MCF 10A (cell line): ENCODE measurements around the gene PSME3IP1. TPM values are rescaled to one million over a fixed set of nuclear protein-coding genes. Genes with fewer than 3 reads are reported as not detected.

ENCODE experiments used
- BruUV-seq: library from RNA; stranded (reverse); fragments of 400-500 nt; replicated peaks from 2 replicates; lab custom pipeline; 2021; lab: Mats Ljungman, UMichigan
- CTCF ChIA-PET: fragments of 300-600 bp; sonication (Branson Sonifier 250); formaldehyde crosslinking; extraction: SDS; loops from one replicate; lab custom pipeline; 2021; ENCODE audit warnings: antibody characterized with exemption, inconsistent platforms; lab: Yijun Ruan, JAX
- POLR2A ChIA-PET: fragments of 300-600, 350-650 bp; sonication (Branson Sonifier 250); formaldehyde crosslinking; extraction: SDS; loops from one replicate; lab custom pipeline; 2020; ENCODE audit warnings: antibody characterized with exemption, inconsistent platforms; lab: Yijun Ruan, JAX
- DNase-seq: peaks from one replicate; pipeline ENCODE4 v3.0.0-alpha.2; 2018; ENCODE audit not compliant: unreplicated experiment
- H3K27ac Mint-ChIP-seq: one replicate; pipeline ENCODE4 v1.8.0; 2022; ENCODE audit warnings: mild to moderate bottlenecking, low read depth, mixed read lengths; ENCODE audit not compliant: unreplicated experiment
- H3K27me3 Mint-ChIP-seq: one replicate; pipeline ENCODE4 v1.8.0; 2022; ENCODE audit warnings: mixed read lengths; ENCODE audit not compliant: insufficient read depth, unreplicated experiment
- H3K36me3 Mint-ChIP-seq: one replicate; pipeline ENCODE4 v1.8.0; 2022; ENCODE audit warnings: mild to moderate bottlenecking, moderate library complexity, mixed read lengths; ENCODE audit not compliant: insufficient read depth, unreplicated experiment
- H3K4me1 Mint-ChIP-seq: one replicate; pipeline ENCODE4 v1.8.0; 2022; ENCODE audit warnings: mixed read lengths; ENCODE audit not compliant: insufficient read depth, unreplicated experiment
- H3K4me3 Mint-ChIP-seq: one replicate; pipeline ENCODE4 v1.8.0; 2022; ENCODE audit warnings: mild to moderate bottlenecking, moderate library complexity, mixed read lengths; ENCODE audit not compliant: unreplicated experiment
- H3K9me3 Mint-ChIP-seq: one replicate; pipeline ENCODE4 v1.8.0; 2022; ENCODE audit warnings: mixed read lengths; ENCODE audit not compliant: unreplicated experiment
- intact Hi-C: fragments of 100-400 bp; cut with micrococcal nuclease; formaldehyde crosslinking; loops from 2 replicates; pipeline ENCODE4 v1.14.1; 2022
- total RNA-seq: library from RNA; stranded (reverse); gene quantifications from 2 replicates; pipeline ENCODE4 v1.2.3, GENCODE V29; 2022
- TF ChIP-seq, protein P1 (sequence below): fragments of 200-600 bp; IDR thresholded peaks from one replicate; pipeline ENCODE4 v1.8.0; 2022; ENCODE audit warnings: antibody characterized with exemption, mild to moderate bottlenecking; ENCODE audit not compliant: unreplicated experiment

The PSME3IP1 gene
- total RNA-seq, 1 experiment from 2014 or later = 107 TPM

DNA sequence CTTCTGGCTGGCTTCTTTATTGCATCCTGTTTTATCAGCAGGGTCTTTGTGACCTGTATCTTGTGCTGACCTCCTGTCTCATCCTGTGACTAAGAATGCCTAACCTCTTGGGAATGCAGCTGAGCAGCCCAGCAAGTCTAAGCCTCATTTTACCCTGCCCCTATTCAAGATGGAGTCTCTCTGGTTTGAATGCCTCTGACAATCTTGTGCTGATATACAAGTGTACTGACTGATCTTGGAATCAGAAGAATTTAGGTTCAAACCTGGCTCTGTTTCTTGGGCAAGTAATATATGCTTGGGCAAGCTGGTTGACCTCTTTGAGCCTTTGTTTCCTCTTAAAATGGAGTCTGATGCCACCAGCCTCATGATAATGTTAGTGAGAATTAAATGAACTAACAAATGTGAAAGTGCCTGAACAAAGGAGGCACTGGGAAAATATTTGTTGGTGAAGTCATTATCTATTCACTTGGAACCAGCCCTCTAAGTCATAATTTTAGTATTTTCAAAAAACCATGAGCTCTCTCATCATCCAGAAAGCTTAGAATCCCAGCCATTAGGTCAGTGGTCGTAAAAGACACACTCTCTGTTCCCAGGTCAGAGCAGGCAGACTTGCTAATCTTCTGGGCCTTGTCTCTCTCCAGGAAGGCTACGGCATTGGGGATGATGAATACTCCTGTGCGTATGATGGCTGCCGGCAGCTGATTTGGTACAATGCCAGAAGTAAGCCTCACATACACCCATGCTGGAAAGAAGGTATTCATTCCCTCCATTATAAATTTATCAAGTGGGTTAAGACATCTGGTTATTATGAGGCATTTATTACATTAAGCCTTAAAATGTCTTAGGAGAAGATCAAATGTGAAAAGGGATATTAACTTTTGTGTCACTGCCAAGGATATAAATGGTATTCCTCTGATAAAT is 41.1 kb upstream of the PSME3IP1 start:
- TF ChIP-seq, protein P1, sequence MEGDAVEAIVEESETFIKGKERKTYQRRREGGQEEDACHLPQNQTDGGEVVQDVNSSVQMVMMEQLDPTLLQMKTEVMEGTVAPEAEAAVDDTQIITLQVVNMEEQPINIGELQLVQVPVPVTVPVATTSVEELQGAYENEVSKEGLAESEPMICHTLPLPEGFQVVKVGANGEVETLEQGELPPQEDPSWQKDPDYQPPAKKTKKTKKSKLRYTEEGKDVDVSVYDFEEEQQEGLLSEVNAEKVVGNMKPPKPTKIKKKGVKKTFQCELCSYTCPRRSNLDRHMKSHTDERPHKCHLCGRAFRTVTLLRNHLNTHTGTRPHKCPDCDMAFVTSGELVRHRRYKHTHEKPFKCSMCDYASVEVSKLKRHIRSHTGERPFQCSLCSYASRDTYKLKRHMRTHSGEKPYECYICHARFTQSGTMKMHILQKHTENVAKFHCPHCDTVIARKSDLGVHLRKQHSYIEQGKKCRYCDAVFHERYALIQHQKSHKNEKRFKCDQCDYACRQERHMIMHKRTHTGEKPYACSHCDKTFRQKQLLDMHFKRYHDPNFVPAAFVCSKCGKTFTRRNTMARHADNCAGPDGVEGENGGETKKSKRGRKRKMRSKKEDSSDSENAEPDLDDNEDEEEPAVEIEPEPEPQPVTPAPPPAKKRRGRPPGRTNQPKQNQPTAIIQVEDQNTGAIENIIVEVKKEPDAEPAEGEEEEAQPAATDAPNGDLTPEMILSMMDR = no peak
- DNase-seq = no peak
- H3K27ac Mint-ChIP-seq = no peak overlapping the region
- no peaks in the 10 kb centered on the region for H3K9me3 Mint-ChIP-seq
- intact Hi-C loops = no loop called here
- H3K27me3 Mint-ChIP-seq = no peaks in the 10 kb centered on the region
- ChIA-PET POLR2A (interaction anchor here (1.1 to 1.5 kb wide), 3 partner anchors 14 to 491 kb away, joined by 3 to 4 read pairs (median 3); no protein-coding TSS in a partner anchor), CTCF (no interaction called here)
- H3K4me1 Mint-ChIP-seq = no peaks in the 10 kb centered on the region
- peaks cover 99% of the 10 kb centered on the region for H3K36me3 Mint-ChIP-seq
- no peak overlapping the region for H3K4me3 Mint-ChIP-seq
- BruUV-seq = no TSS peak

DNA sequence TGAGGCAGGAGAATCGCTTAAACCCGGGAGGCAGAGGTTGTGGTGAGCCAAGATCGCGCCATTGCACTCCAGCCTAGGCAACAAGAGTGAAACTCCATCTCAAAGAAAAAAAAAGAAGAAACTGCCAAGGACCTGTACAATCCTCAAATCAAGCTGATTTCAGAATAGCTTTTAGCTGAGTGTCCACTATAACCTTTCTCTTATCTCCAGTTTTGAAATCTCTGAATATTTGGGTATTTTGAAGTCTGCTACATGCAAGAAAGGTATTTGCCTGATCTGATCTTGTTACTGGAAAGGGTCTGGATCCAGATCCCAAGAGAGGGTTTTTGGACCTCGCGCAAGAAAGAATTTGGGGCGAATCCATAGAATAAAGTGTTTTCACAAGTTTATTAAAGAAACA is 40.1 kb upstream of the PSME3IP1 start:
- Mint-ChIP-seq H3K27ac (no peak overlapping the region), H3K27me3 (no peaks in the 10 kb centered on the region), H3K9me3 (no peaks in the 10 kb centered on the region), H3K4me1 (no peaks in the 10 kb centered on the region), H3K36me3 (peaks cover 99% of the 10 kb centered on the region), H3K4me3 (no peak overlapping the region)
- no TSS peak for BruUV-seq
- TF ChIP-seq, protein P1 = no peak
- intact Hi-C loops = no loop called here
- POLR2A ChIA-PET = interaction anchor here (1.1 kb wide), 1 partner anchor 13 kb away, joined by 3 read pairs; no protein-coding TSS in a partner anchor
- CTCF ChIA-PET = no interaction called here
- DNase-seq = no peak

DNA sequence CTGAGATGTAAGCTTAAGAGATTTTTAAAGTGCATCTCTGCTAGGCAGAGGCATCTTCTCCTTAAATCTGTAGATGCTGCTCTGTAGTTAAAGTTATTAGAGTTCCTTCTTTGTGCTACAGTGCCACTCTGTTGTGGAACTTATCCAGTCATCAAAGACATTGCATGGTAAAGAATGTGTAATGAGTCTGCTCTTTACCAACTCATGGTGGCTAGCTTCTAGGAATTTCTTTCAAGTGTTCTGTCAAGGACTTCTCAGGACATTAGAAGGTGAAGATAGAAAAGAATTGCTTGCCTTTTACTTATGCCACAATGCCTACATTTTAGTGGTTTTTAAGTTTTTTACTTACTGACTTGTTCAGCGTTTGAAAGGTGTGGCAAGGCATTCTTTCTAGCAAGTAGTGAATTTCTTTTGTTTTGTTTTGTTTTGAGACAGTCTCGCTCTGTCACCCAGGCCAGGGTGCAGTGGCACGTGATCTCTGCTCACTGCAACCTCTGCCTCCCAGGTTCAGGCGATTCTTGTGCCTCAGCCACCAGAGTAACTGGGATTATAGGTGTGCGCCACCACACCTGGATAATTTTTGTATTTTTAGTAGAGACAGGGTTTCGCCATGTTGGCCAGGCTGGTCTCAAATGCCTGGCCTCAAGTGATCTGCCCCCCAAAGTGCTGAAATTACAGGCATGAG is 39.0 kb upstream of the PSME3IP1 start:
- Mint-ChIP-seq H3K4me1 (no peaks in the 10 kb centered on the region), H3K9me3 (no peaks in the 10 kb centered on the region), H3K27me3 (no peaks in the 10 kb centered on the region), H3K4me3 (no peak overlapping the region), H3K36me3 (peaks cover 99% of the 10 kb centered on the region), H3K27ac (no peak overlapping the region)
- TF ChIP-seq, protein P1 = no peak
- intact Hi-C loops = no loop called here
- ChIA-PET CTCF (interaction anchor here (0.6 kb wide), 1 partner anchor 51 kb away, joined by 3 read pairs; no protein-coding TSS in a partner anchor), POLR2A (interaction anchor here (0.9 to 1.5 kb wide), 4 partner anchors 10 to 42 kb away, joined by 3 to 4 read pairs (median 4); no protein-coding TSS in a partner anchor)
- BruUV-seq = no TSS peak
- no peak for DNase-seq

DNA sequence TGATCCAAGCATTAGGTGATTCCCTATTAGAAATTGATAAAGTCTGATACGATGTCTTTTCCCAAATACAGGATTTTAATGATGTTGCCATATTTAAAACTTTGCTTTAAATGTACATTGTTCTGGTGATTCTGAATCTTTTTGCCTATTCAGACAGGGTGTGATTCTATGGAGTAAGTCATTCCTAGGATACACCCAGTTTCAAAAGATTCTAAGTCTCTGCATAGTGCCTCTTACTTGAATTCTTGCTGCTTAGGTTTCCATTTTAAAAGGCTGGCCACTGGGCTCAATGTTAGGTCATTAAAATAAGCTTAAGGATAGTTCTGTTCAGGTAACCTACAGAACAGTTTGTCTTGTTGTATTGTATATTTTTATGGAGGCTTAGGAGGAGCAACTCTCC is 37.2 kb upstream of the PSME3IP1 start:
- no peak overlapping the region for H3K27ac Mint-ChIP-seq
- no peaks in the 10 kb centered on the region for H3K9me3 Mint-ChIP-seq
- no peak for DNase-seq
- BruUV-seq = no TSS peak
- intact Hi-C loops = no loop called here
- H3K4me1 Mint-ChIP-seq = no peaks in the 10 kb centered on the region
- H3K4me3 Mint-ChIP-seq = no peak overlapping the region
- TF ChIP-seq, protein P1 = no peak
- peaks cover 99% of the 10 kb centered on the region for H3K36me3 Mint-ChIP-seq
- ChIA-PET CTCF (interaction anchor here (0.6 to 0.8 kb wide), 2 partner anchors 9 to 846 kb away, joined by 3 read pairs; no protein-coding TSS in a partner anchor), POLR2A (interaction anchor here (1.0 to 3.5 kb wide), 3 partner anchors 13 to 36 kb away, joined by 3 to 12 read pairs (median 3); no protein-coding TSS in a partner anchor)
- no peaks in the 10 kb centered on the region for H3K27me3 Mint-ChIP-seq
